ENCODE data around the gene RYR3. TPM values are rescaled to one million over a fixed set of nuclear protein-coding genes. Genes with fewer than 3 reads are reported as not detected.
A peak's percentile ranks its signal among the peaks of the same experiment; 100 is the strongest.

The RYR3 gene
- total and polyA plus RNA-seq, 7 donors, result 2.5 to 159 (median 24.0) TPM

GRCh38 chr15:33559207-33559890 lies 248.6 kb downstream of the RYR3 start:
- no peaks in the 10 kb centered on the region for H3K9me3 ChIP-seq
- intact Hi-C loops (cut with DNase I), result no loop called here
- H3K27ac ChIP-seq, result no peak overlapping the region
- H3K27me3 ChIP-seq (ENCODE audit: insufficient read depth in 3 of 3, low read length in 2 of 3), result no peaks in the 10 kb centered on the region
- ATAC-seq (peak in 2 of 4 donors; percentile 23 to 82), DNase-seq (no peak)
- 62 to 71% (median 70%) methylated on average over 3 of the region's 3 CpGs for WGBS, 3 donors
- no peaks in the 10 kb centered on the region for H3K36me3 ChIP-seq (ENCODE audit: insufficient read depth in 1 of 2, low read depth in 1 of 2)
- H3K4me1 ChIP-seq, result no peaks in the 10 kb centered on the region
- H3K4me3 ChIP-seq, result no peak overlapping the region
- TF ChIP-seq, protein P1, sequence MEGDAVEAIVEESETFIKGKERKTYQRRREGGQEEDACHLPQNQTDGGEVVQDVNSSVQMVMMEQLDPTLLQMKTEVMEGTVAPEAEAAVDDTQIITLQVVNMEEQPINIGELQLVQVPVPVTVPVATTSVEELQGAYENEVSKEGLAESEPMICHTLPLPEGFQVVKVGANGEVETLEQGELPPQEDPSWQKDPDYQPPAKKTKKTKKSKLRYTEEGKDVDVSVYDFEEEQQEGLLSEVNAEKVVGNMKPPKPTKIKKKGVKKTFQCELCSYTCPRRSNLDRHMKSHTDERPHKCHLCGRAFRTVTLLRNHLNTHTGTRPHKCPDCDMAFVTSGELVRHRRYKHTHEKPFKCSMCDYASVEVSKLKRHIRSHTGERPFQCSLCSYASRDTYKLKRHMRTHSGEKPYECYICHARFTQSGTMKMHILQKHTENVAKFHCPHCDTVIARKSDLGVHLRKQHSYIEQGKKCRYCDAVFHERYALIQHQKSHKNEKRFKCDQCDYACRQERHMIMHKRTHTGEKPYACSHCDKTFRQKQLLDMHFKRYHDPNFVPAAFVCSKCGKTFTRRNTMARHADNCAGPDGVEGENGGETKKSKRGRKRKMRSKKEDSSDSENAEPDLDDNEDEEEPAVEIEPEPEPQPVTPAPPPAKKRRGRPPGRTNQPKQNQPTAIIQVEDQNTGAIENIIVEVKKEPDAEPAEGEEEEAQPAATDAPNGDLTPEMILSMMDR (IDR thresholded peaks at IDR 0.05), result no peak

DNA sequence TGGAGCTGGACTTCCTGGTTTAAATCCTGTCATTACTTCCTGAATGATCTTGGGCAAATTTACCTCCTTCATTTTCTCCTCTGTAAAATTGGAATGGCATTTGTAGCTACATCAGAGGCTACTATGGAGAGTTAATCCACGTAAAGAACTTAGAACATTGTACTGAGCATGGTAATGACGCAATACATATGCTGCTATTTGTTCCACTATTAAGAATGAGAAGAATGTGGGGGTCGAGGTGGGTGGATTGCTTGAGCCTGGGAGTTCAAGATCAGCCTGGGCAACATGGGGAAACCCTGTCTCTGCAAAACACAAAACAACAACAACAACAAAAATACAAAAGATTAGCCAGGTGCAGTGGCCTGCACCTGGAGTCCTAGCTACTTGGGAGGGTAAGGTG lies 250.6 kb downstream of the RYR3 start:
- ATAC-seq (no peak), DNase-seq (no peak)
- TF ChIP-seq, protein P1 (IDR thresholded peaks at IDR 0.05), result no peak
- H3K4me1 ChIP-seq, result no peaks in the 10 kb centered on the region
- no peaks in the 10 kb centered on the region for H3K9me3 ChIP-seq
- H3K27me3 ChIP-seq (ENCODE audit: insufficient read depth in 3 of 3, low read length in 2 of 3), result no peaks in the 10 kb centered on the region
- intact Hi-C loops (cut with DNase I), result no loop called here
- no peak overlapping the region for H3K4me3 ChIP-seq
- H3K36me3 ChIP-seq (ENCODE audit: insufficient read depth in 1 of 2, low read depth in 1 of 2), result no peaks in the 10 kb centered on the region
- WGBS, 3 donors, result 63 to 69% (median 64%) methylated on average over 3 of the region's 3 CpGs
- H3K27ac ChIP-seq, result no peak overlapping the region

DNA sequence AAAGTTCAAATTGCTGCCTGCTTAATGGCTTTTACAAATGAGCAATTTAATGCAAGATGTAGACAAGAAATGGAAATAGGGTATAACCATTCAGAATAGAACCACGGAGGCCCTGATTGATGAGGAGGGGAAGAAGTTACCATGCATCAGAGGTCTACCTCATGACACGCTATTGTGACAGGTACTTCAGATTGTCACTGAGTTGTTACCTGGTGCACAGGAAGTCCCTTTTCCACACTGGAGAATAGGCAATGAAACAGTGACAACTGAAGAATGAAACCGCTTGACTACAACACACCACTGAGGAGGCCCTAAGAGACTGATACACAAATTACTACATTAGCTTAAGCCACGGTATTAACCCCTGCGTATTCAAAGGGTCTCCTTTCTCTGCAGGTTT lies 251.2 kb downstream of the RYR3 start:
- H3K27me3 ChIP-seq (ENCODE audit: insufficient read depth in 3 of 3, low read length in 2 of 3), result no peaks in the 10 kb centered on the region
- TF ChIP-seq, protein P1 (IDR thresholded peaks at IDR 0.05), result no peak
- intact Hi-C loops (cut with DNase I), result no loop called here
- H3K4me1 ChIP-seq, result no peaks in the 10 kb centered on the region
- WGBS, 3 donors, result 85 to 89% (median 86%) methylated on average over 5 of the region's 5 CpGs
- no peak overlapping the region for H3K27ac ChIP-seq
- H3K36me3 ChIP-seq (ENCODE audit: insufficient read depth in 1 of 2, low read depth in 1 of 2), result no peaks in the 10 kb centered on the region
- no peak for DNase-seq
- no peak for ATAC-seq
- H3K4me3 ChIP-seq, result no peak overlapping the region
- H3K9me3 ChIP-seq, result no peaks in the 10 kb centered on the region

DNA sequence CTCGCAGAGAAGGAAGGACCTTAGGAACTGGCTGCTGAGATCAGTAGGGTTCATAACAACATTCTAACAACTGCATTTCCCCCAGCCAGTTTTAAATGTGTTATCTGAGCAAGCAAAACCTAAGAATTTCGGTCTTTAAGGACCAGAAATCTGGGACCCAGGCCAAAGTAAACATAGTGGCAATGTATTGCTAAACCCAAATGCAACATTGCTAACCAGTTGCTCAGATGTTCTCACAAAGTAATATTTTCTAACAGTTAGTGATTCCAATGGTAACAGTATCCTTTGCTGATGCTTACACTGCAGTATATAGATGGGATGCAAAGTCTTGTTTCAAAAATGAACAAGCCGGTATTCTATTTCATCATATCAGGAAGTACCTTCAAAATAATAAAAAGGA lies 254.3 kb downstream of the RYR3 start:
- no peaks in the 10 kb centered on the region for H3K9me3 ChIP-seq
- TF ChIP-seq, protein P1 (IDR thresholded peaks at IDR 0.05), result no peak
- WGBS, 3 donors, result 55 to 77% (median 74%) methylated on average over 3 of the region's 3 CpGs
- no peaks in the 10 kb centered on the region for H3K4me1 ChIP-seq
- no peaks in the 10 kb centered on the region for H3K27me3 ChIP-seq (ENCODE audit: insufficient read depth in 3 of 3, low read length in 2 of 3)
- H3K36me3 ChIP-seq (ENCODE audit: insufficient read depth in 1 of 2, low read depth in 1 of 2), result no peaks in the 10 kb centered on the region
- ATAC-seq, result no peak
- H3K4me3 ChIP-seq, result no peak overlapping the region
- no peak for DNase-seq
- intact Hi-C loops (cut with DNase I), result no loop called here
- no peak overlapping the region for H3K27ac ChIP-seq

- TF ChIP-seq, protein P1 (IDR thresholded peaks at IDR 0.05), result no peak
- DNase-seq, result no peak
- no peak for ATAC-seq
- intact Hi-C loops (cut with DNase I), result no loop called here
- Histone ChIP-seq H3K27ac (no peak overlapping the region), H3K4me3 (no peak overlapping the region), H3K9me3 (no peaks in the 10 kb centered on the region), H3K36me3 (ENCODE audit: insufficient read depth in 1 of 2, low read depth in 1 of 2) (no peaks in the 10 kb centered on the region), H3K4me1 (no peaks in the 10 kb centered on the region), H3K27me3 (ENCODE audit: insufficient read depth in 3 of 3, low read length in 2 of 3) (no peaks in the 10 kb centered on the region)
Observed at GRCh38 chr15:33567652-33568051, 256.9 kb downstream of the RYR3 start.

Data from psoas muscle (tissue), 8 donors.